HCT116 (cell line): ENCODE results near the gene ABI3.

Experiments used
- CEBPB ChIP-seq: IDR thresholded peaks from 2 replicates; pipeline ENCODE4 v1.6.1; 2012; ENCODE audit warnings: low read depth
- EGR1 ChIP-seq: IDR thresholded peaks from 2 replicates; pipeline ENCODE4 v1.6.1; 2012; ENCODE audit warnings: low read depth
- EZH2 ChIP-seq: fragments of 200-600 bp; sonication (generic); IDR thresholded peaks from 2 replicates; pipeline ENCODE4 v1.6.1; 2017; ENCODE audit warnings: antibody characterized with exemption, mixed run types
- EZH2phosphoT487 ChIP-seq: fragments of 200-600 bp; IDR thresholded peaks from 2 replicates; pipeline ENCODE4 v1.6.1; 2018; ENCODE audit warnings: antibody characterized with exemption, borderline replicate concordance
- JUND ChIP-seq: IDR thresholded peaks from 2 replicates; pipeline ENCODE4 v1.6.1; 2012
- POLR2AphosphoS5 ChIP-seq: IDR thresholded peaks from 2 replicates; pipeline ENCODE4 v1.6.1; 2011; ENCODE audit warnings: mild to moderate bottlenecking, low read depth, low read length, moderate library complexity
- SIN3A ChIP-seq: IDR thresholded peaks from 2 replicates; pipeline ENCODE4 v1.6.1; 2012; ENCODE audit warnings: low read depth
- YY1 ChIP-seq: IDR thresholded peaks from 2 replicates; pipeline ENCODE4 v1.6.1; 2011; ENCODE audit warnings: low read length, low read depth, moderate library complexity, mild to moderate bottlenecking; ENCODE audit not compliant: insufficient replicate concordance; ENCODE audit errors: extremely low read depth
- TF ChIP-seq, protein P1 (sequence below), 3 experiments: fragments of 200-600 bp in 1 of 3; sonication (generic) in 1 of 3; IDR thresholded peaks in 2 of 3; conservative IDR thresholded peaks in 1 of 3; 2 replicates each; pipeline ENCODE4 v1.5.1; 2012 to 2017; ENCODE audit warnings: low read depth in 2 of 3, low read length in 2 of 3, antibody characterized with exemption in 1 of 3, borderline replicate concordance in 1 of 3, control low read depth in 1 of 3, mild to moderate bottlenecking in 1 of 3, mixed read lengths in 1 of 3, mixed run types in 1 of 3, moderate library complexity in 1 of 3; ENCODE audit not compliant: insufficient read depth in 1 of 3
- TF ChIP-seq, protein P2 (sequence below): IDR thresholded peaks from 2 replicates; pipeline ENCODE4 v1.6.1; 2011; ENCODE audit warnings: mild to moderate bottlenecking, low read length, moderate library complexity; ENCODE audit not compliant: insufficient replicate concordance; ENCODE audit errors: extremely low read depth
- TF ChIP-seq, protein P3 (sequence below): IDR thresholded peaks from 2 replicates; pipeline ENCODE4 v1.6.1; 2012

GRCh38 chr17:49168706-49169105 lies 41.8 kb upstream of the ABI3 start:
- TF ChIP-seq POLR2AphosphoS5 (no peak), CEBPB (no peak), EGR1 (no peak), EZH2 (no peak), YY1 (no peak), EZH2phosphoT487 (no peak), SIN3A (no peak), JUND (no peak)
- TF ChIP-seq, protein P1, sequence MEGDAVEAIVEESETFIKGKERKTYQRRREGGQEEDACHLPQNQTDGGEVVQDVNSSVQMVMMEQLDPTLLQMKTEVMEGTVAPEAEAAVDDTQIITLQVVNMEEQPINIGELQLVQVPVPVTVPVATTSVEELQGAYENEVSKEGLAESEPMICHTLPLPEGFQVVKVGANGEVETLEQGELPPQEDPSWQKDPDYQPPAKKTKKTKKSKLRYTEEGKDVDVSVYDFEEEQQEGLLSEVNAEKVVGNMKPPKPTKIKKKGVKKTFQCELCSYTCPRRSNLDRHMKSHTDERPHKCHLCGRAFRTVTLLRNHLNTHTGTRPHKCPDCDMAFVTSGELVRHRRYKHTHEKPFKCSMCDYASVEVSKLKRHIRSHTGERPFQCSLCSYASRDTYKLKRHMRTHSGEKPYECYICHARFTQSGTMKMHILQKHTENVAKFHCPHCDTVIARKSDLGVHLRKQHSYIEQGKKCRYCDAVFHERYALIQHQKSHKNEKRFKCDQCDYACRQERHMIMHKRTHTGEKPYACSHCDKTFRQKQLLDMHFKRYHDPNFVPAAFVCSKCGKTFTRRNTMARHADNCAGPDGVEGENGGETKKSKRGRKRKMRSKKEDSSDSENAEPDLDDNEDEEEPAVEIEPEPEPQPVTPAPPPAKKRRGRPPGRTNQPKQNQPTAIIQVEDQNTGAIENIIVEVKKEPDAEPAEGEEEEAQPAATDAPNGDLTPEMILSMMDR (IDR thresholded peaks at IDR 0.05 in 2 of 3, conservative IDR thresholded peaks at IDR 0.05 in 1 of 3; ENCODE audit: borderline replicate concordance in 1 of 3, insufficient read depth in 1 of 3, low read depth in 2 of 3, low read length in 2 of 3), result no peak
- TF ChIP-seq, protein P2, sequence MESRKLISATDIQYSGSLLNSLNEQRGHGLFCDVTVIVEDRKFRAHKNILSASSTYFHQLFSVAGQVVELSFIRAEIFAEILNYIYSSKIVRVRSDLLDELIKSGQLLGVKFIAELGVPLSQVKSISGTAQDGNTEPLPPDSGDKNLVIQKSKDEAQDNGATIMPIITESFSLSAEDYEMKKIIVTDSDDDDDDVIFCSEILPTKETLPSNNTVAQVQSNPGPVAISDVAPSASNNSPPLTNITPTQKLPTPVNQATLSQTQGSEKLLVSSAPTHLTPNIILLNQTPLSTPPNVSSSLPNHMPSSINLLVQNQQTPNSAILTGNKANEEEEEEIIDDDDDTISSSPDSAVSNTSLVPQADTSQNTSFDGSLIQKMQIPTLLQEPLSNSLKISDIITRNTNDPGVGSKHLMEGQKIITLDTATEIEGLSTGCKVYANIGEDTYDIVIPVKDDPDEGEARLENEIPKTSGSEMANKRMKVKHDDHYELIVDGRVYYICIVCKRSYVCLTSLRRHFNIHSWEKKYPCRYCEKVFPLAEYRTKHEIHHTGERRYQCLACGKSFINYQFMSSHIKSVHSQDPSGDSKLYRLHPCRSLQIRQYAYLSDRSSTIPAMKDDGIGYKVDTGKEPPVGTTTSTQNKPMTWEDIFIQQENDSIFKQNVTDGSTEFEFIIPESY, result no peak
- TF ChIP-seq, protein P3, sequence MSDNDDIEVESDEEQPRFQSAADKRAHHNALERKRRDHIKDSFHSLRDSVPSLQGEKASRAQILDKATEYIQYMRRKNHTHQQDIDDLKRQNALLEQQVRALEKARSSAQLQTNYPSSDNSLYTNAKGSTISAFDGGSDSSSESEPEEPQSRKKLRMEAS, result no peak
